Testis (tissue), 3 donors: ENCODE results near the gene THOP1. TPM values are rescaled to one million over a fixed set of nuclear protein-coding genes. Genes with fewer than 3 reads are reported as not detected.

Experiments used
- DNase-seq: peaks from one replicate; pipeline ENCODE4 v3.0.0-alpha.2; 2019
- H3K27ac ChIP-seq, 2 donors: fragments of 200-600 bp; sonication (generic); one replicate each; pipeline ENCODE4 v1.5.1; 2019
- H3K27me3 ChIP-seq: fragments of 200-600 bp; sonication (generic); one replicate; pipeline ENCODE4 v1.5.1; 2019
- H3K36me3 ChIP-seq: fragments of 200-600 bp; sonication (generic); one replicate; pipeline ENCODE4 v1.5.1; 2017; ENCODE audit warnings: low read depth; ENCODE audit errors: missing control alignments
- H3K4me1 ChIP-seq: fragments of 200-600 bp; sonication (generic); one replicate; pipeline ENCODE4 v1.5.1; 2019
- H3K4me3 ChIP-seq, 2 donors: fragments of 200-600 bp; sonication (generic); one replicate each; pipeline ENCODE4 v1.5.1; 2017 to 2019
- H3K9me3 ChIP-seq: fragments of 200-600 bp; sonication (generic); one replicate; pipeline ENCODE4 v1.5.1; 2017
- CTCF ChIP-seq, 3 experiments: fragments of 450-650 bp in 2 of 3; fragments of 200-600 bp in 1 of 3; sonication (generic) in 1 of 3; IDR thresholded peaks; one replicate each; pipeline ENCODE4 v1.5.1; 2016 to 2019; ENCODE audit warnings: antibody characterized with exemption in 3 of 3, mild to moderate bottlenecking in 2 of 3, moderate library complexity in 1 of 3
- POLR2A ChIP-seq: fragments of 450-650 bp; IDR thresholded peaks from one replicate; pipeline ENCODE4 v1.6.1; 2017; ENCODE audit warnings: antibody characterized with exemption, mild to moderate bottlenecking, moderate library complexity
- WGBS, 2 donors: methylation state at CpG; one replicate each; pipeline ENCODE4 v1.1.5; 2018; 5-methylcytosine and 5-hydroxymethylcytosine counted together
- intact Hi-C: fragments of 100-400 bp; cut with DNase I; formaldehyde crosslinking; loops from one replicate; pipeline ENCODE4 v1.15.1; 2023; ENCODE audit warnings: low total_unique reads
- polyA plus RNA-seq: library from polyadenylated mRNA; stranded (reverse); fragments of 350-450 nt; fragmentation: Illumina TruSeq; extraction: RNeasy Lipid Tissue Mini Kit (QIAGEN cat#74804); gene quantifications from one replicate; pipeline ENCODE4 v1.2.3, GENCODE V29; 2014; ENCODE audit warnings: low read depth, low replicate concordance; ENCODE audit not compliant: insufficient read depth
- total RNA-seq, 2 donors: library from RNA; depleted of rRNA; stranded (reverse); fragments of >200 nt; gene quantifications; one replicate each; pipeline ENCODE4 v1.2.3, GENCODE V29; 2016

The THOP1 gene
- total and polyA plus RNA-seq, 3 donors from 2014 or later: 111 to 166 (median 134) TPM

DNA sequence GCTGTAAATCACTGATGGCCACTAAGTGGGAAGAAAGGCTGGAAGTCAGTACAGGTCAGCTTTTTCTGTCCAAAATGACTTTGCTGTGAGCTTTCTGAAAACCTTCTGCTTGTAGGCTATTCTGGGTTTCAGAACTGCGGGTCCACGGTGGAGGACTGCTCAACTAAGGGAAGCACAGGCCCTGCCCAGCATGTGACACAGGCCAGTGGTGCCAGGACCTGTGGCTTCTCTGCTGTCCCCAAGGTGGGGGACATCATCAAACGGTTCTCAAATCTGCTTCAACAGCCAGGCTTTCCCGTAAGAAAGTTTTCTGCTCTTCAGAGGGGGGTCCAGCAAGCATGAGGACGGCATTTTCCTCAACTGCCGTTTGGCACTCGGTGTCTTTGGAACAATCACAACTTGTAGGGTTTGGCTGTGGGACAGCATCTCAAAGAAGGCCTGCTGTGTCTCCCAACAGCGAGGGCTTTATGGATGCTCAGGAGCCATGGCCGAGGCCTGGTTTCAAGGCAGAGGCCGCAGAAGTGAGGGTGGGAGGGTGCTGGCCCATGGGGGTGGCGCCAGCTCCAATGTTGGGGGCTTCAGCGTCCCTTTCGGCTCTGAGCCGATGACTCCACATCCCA, 6.1 kb upstream of the THOP1 start:
- Histone ChIP-seq H3K27ac (peak overlapping the region in 1 of 2 donors; percentile 24), H3K4me1 (peaks cover 24% of the 10 kb centered on the region)
- TF ChIP-seq CTCF (IDR thresholded peaks at IDR 0.05): no peak
- TF ChIP-seq POLR2A: no peak

GRCh38 chr19:2780284-2780683, 5.0 kb upstream of the THOP1 start:
- TF ChIP-seq CTCF (IDR thresholded peaks at IDR 0.05) (no peak), POLR2A (no peak)
- H3K27me3 ChIP-seq: no peaks in the 10 kb centered on the region
- no peaks in the 10 kb centered on the region for H3K9me3 ChIP-seq
- no peak for DNase-seq
- intact Hi-C loops: no loop called here
- 86 to 90% methylated on average over 7 of the region's 7 CpGs for WGBS, 2 donors
- H3K4me3 ChIP-seq: no peak overlapping the region
- no peak overlapping the region for H3K27ac ChIP-seq
- no peaks in the 10 kb centered on the region for H3K36me3 ChIP-seq
- H3K4me1 ChIP-seq: peaks cover 26% of the 10 kb centered on the region

More for the DNA sequence above, 6.1 kb upstream of the THOP1 start:
- H3K36me3 ChIP-seq: no peaks in the 10 kb centered on the region
- no peaks in the 10 kb centered on the region for H3K9me3 ChIP-seq
- H3K4me3 ChIP-seq: no peak overlapping the region
- DNase-seq: no peak
- H3K27me3 ChIP-seq: no peaks in the 10 kb centered on the region
- 57 to 72% methylated on average over 8 to 14 of the region's 14 CpGs for WGBS, 2 donors
- intact Hi-C loops: no loop called here

DNA sequence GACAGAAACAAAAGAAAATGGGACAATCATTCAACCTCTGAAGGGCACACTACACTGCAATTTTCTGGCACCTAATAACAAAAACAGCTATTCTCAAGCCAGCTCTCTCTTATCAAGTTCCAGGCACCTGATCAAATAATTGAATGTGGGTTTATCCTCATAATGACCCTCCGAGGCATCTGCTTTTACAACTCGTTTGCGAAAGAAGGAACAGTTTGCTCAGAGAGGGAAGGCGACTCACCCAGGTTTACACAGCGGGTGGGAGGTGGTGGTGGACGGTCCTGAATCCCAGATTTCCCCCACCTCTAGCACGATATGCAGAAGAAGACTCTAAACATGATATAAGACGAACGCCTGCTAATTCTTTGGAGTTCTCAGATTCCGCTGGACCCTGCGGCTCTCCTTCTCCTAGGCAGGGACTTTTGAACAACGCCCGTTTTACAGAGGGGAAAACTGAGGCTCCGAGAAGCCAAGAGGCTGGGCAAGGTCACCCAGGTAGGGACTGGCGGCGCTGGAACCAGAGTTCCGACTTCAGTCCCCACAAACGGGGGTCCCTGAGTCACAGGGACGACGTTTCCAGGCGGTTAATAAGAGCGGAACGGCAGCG, 2.9 kb upstream of the THOP1 start:
- peaks cover 31% of the 10 kb centered on the region for H3K4me1 ChIP-seq
- no peaks in the 10 kb centered on the region for H3K36me3 ChIP-seq
- H3K4me3 ChIP-seq: peak overlapping the region; percentile 96 to 100
- TF ChIP-seq POLR2A (no peak), CTCF (IDR thresholded peaks at IDR 0.05) (no peak)
- no peaks in the 10 kb centered on the region for H3K27me3 ChIP-seq
- peak overlapping the region; percentile 63 to 88 for H3K27ac ChIP-seq
- DNase-seq: no peak
- intact Hi-C loops: no loop called here
- no peaks in the 10 kb centered on the region for H3K9me3 ChIP-seq
- whole genome bisulfite sequencing, 2 donors: 1 to 2% methylated on average over 16 to 24 of the region's 24 CpGs

DNA sequence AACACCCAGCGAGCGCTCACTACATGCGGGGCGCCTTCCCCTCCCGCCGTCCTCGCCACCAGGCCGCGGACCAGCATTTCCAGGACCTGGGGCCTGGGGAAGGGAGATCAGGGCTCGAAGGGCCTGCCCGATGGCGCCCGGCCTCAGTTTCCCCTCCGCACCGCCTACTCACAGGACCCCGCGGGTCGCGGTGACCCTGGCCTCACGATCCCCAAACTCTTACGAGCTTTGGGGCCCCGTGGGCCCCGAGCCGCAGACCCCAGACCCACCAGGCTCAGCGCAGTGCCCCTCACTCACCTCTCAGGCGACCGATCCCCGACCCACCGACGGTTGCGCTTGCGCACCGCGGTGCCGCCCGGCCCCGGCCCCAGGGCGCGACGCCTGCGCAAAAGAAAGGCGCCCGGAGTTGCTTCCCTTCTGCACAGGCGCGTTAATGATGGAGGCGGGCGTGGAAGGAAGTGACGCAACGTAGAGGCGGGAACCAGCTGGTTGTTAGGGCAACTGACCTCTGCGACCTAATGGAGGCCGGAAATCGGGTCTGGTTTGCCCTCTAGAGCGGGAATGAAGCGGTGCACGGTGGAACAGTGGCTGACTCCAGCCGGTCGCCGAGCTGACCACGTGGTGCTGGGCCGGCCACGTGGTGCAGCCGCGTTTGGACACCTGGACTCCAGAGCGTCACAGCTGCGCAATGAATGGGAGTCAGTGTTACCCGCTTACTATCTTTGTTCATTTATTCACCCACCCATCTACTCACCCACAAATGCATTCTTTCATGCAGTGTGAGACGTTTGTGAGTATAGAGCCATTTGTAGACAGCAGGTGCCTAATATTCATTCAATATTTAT, 2.1 kb upstream of the THOP1 start, which contains the start of gene SGTA:
SGTA (minus strand) TSS at position 338 of the 845 bp plus-strand sequence. CDS start 14,205 bp downstream, outside the sequence.
- Histone ChIP-seq H3K4me3 (peak within 1 kb of the TSS; percentile 96 to 100), H3K4me1 (peaks cover 31% of the 10 kb centered on the region), H3K27ac (peak within 1 kb of the TSS; percentile 63 to 88), H3K27me3 (no peaks in the 10 kb centered on the region), H3K9me3 (no peaks in the 10 kb centered on the region), H3K36me3 (no peaks in the 10 kb centered on the region)
- DNase-seq: peak; percentile 99
- 1% methylated on average over 22 to 67 of the region's 68 CpGs for WGBS, 2 donors
- intact Hi-C loops: no loop called here
- TF ChIP-seq POLR2A (peak; percentile 52), CTCF (IDR thresholded peaks at IDR 0.05) (peak in 2 of 3 experiments; percentile 28 to 57)
